OCI-M2 (cell line): ENCODE data around the gene CD300LB.
"Not testable (repeated sequence)": the region's sequence is repeated elsewhere in the genome, so short reads cannot be mapped to it uniquely, and the experiment has no call there.

Source experiments
- DNase-seq: peaks from one replicate; lab custom pipeline; 2025; ENCODE audit not compliant: unreplicated experiment; lab: John Stamatoyannopoulos, UW

Gene CD300LB

GRCh38 chr17:74526681-74527080 lies 4.6 kb downstream of the CD300LB start:
- no peak for DNase-seq

- DNase-seq = no peak
Observed at GRCh38 chr17:74525781-74526288, 5.4 kb downstream of the CD300LB start.

- no peak for DNase-seq
Observed at GRCh38 chr17:74525465-74525725, 5.9 kb downstream of the CD300LB start.

- DNase-seq = no peak
Observed at GRCh38 chr17:74524653-74525464, 6.4 kb downstream of the CD300LB start.

- DNase-seq = no peak
Observed at GRCh38 chr17:74523308-74523707, 8.0 kb downstream of the CD300LB start.

GRCh38 chr17:74522381-74523105 lies 8.7 kb downstream of the CD300LB start:
- no peak for DNase-seq

GRCh38 chr17:74521701-74522201 lies 9.5 kb downstream of the CD300LB start:
- DNase-seq = no peak

GRCh38 chr17:74520790-74521480 lies 10.3 kb downstream of the CD300LB start:
- DNase-seq = no peak

- DNase-seq = no peak
Observed at GRCh38 chr17:74520016-74520434, 11.2 kb downstream of the CD300LB start.

- DNase-seq = not testable (repeated sequence)
Observed at GRCh38 chr17:74518413-74518981, 12.8 kb downstream of the CD300LB start.

- no peak for DNase-seq
Observed at GRCh38 chr17:74516561-74517328, 14.5 kb downstream of the CD300LB start.

GRCh38 chr17:74515941-74516340 lies 15.3 kb downstream of the CD300LB start:
- DNase-seq = no peak

GRCh38 chr17:74514632-74515334 lies 16.5 kb downstream of the CD300LB start:
- no peak for DNase-seq

GRCh38 chr17:74513987-74514631 lies 17.2 kb downstream of the CD300LB start:
- no peak for DNase-seq

GRCh38 chr17:74512624-74513091 lies 18.6 kb downstream of the CD300LB start:
- DNase-seq = no peak

GRCh38 chr17:74512036-74512435 lies 19.2 kb downstream of the CD300LB start:
- no peak for DNase-seq

GRCh38 chr17:74508156-74508555 lies 23.1 kb downstream of the CD300LB start:
- DNase-seq = no peak

- DNase-seq = not testable (repeated sequence)
Observed at GRCh38 chr17:74503949-74504348, 27.3 kb downstream of the CD300LB start.

GRCh38 chr17:74502861-74503260 lies 28.4 kb downstream of the CD300LB start:
- no peak for DNase-seq
